ENCODE data around the gene FTL.

The FTL gene

GRCh38 chr19:48961051-48961649, 4.0 kb upstream of the FTL start:
- no peaks in the 10 kb centered on the region for H3K9me3 ChIP-seq (ENCODE audit: control insufficient read depth, insufficient read depth, low read length)
- H3K27me3 ChIP-seq (ENCODE audit: control insufficient read depth, low read length) = no peaks in the 10 kb centered on the region
- no peaks in the 10 kb centered on the region for H4K20me1 ChIP-seq (ENCODE audit: control insufficient read depth, insufficient read depth, low read depth, low read length)
- no peaks in the 10 kb centered on the region for H3K9me2 ChIP-seq (replicated peaks; ENCODE audit: control insufficient read depth, low read length)
- peaks cover 40% of the 10 kb centered on the region for H3K4me1 ChIP-seq (ENCODE audit: control insufficient read depth, low read length)
- peaks cover 35% of the 10 kb centered on the region for H3K79me2 ChIP-seq (ENCODE audit: control insufficient read depth, low read length)
- H3K4me3 ChIP-seq (ENCODE audit: low read length) = no peak overlapping the region
- H3K36me3 ChIP-seq (ENCODE audit: control insufficient read depth, low read length) = peaks cover 21% of the 10 kb centered on the region
- no peaks in the 10 kb centered on the region; the same call in 1 of the 2 replicates for H3F3A ChIP-seq (ENCODE audit: control insufficient read depth, insufficient read depth)
- no peak overlapping the region for H3K27ac ChIP-seq (ENCODE audit: low read depth, low read length)
- no peak overlapping the region for H3K4me2 ChIP-seq (ENCODE audit: low read length)
- TF ChIP-seq EZH2phosphoT487 (IDR thresholded peaks at IDR 0.05; ENCODE audit: borderline replicate concordance, low read length) = no peak
- no peak for TF ChIP-seq CTCF (IDR thresholded peaks at IDR 0.05; ENCODE audit: low read depth, low read length, poor library complexity, severe bottlenecking)

- H3K4me1 ChIP-seq (ENCODE audit: control insufficient read depth, low read length) = peaks cover 44% of the 10 kb centered on the region
- peak overlapping the region; percentile 77 for H3K27ac ChIP-seq (ENCODE audit: low read depth, low read length)
- no peaks in the 10 kb centered on the region for H3K9me3 ChIP-seq (ENCODE audit: control insufficient read depth, insufficient read depth, low read length)
- H3F3A ChIP-seq (ENCODE audit: control insufficient read depth, insufficient read depth) = peaks cover 1% of the 10 kb centered on the region
- no peaks in the 10 kb centered on the region for H3K27me3 ChIP-seq (ENCODE audit: control insufficient read depth, low read length)
- no peaks in the 10 kb centered on the region for H3K9me2 ChIP-seq (replicated peaks; ENCODE audit: control insufficient read depth, low read length)
- peaks cover 23% of the 10 kb centered on the region for H3K36me3 ChIP-seq (ENCODE audit: control insufficient read depth, low read length)
- no peaks in the 10 kb centered on the region for H4K20me1 ChIP-seq (ENCODE audit: control insufficient read depth, insufficient read depth, low read depth, low read length)
- peak overlapping the region; percentile 67; the same call in 1 of the 2 replicates for H3K4me3 ChIP-seq (ENCODE audit: low read length)
- H3K79me2 ChIP-seq (ENCODE audit: control insufficient read depth, low read length) = peaks cover 36% of the 10 kb centered on the region
- TF ChIP-seq EZH2phosphoT487 (IDR thresholded peaks at IDR 0.05; ENCODE audit: borderline replicate concordance, low read length) (no peak), CTCF (IDR thresholded peaks at IDR 0.05; ENCODE audit: low read depth, low read length, poor library complexity, severe bottlenecking) (no peak)
- H3K4me2 ChIP-seq (ENCODE audit: low read length) = peak overlapping the region; percentile 79
These were observed 3.5 kb upstream of the FTL start for GRCh38 chr19:48961673-48962028.

GRCh38 chr19:48962029-48962848, 2.9 kb upstream of the FTL start:
- peaks cover 36% of the 10 kb centered on the region for H3K79me2 ChIP-seq (ENCODE audit: control insufficient read depth, low read length)
- H3K4me1 ChIP-seq (ENCODE audit: control insufficient read depth, low read length) = peaks cover 49% of the 10 kb centered on the region
- no peaks in the 10 kb centered on the region for H3K9me3 ChIP-seq (ENCODE audit: control insufficient read depth, insufficient read depth, low read length)
- H4K20me1 ChIP-seq (ENCODE audit: control insufficient read depth, insufficient read depth, low read depth, low read length) = no peaks in the 10 kb centered on the region
- H3K4me2 ChIP-seq (ENCODE audit: low read length) = peak overlapping the region; percentile 79
- no peak for TF ChIP-seq EZH2phosphoT487 (IDR thresholded peaks at IDR 0.05; ENCODE audit: borderline replicate concordance, low read length)
- TF ChIP-seq CTCF (IDR thresholded peaks at IDR 0.05; ENCODE audit: low read depth, low read length, poor library complexity, severe bottlenecking) = no peak
- H3F3A ChIP-seq (ENCODE audit: control insufficient read depth, insufficient read depth) = peaks cover 7% of the 10 kb centered on the region
- H3K4me3 ChIP-seq (ENCODE audit: low read length) = peak overlapping the region; percentile 67
- H3K27ac ChIP-seq (ENCODE audit: low read depth, low read length) = peak overlapping the region; percentile 77
- H3K27me3 ChIP-seq (ENCODE audit: control insufficient read depth, low read length) = no peaks in the 10 kb centered on the region
- H3K9me2 ChIP-seq (replicated peaks; ENCODE audit: control insufficient read depth, low read length) = no peaks in the 10 kb centered on the region
- peaks cover 27% of the 10 kb centered on the region for H3K36me3 ChIP-seq (ENCODE audit: control insufficient read depth, low read length)
